ENCODE data around the gene SPAAR. TPM values are rescaled to one million over a fixed set of nuclear protein-coding genes. Genes with fewer than 3 reads are reported as not detected.
"Not testable (repeated sequence)": the region's sequence is repeated elsewhere in the genome, so short reads cannot be mapped to it uniquely, and the experiment has no call there.

Gene SPAAR
- total and polyA plus RNA-seq, 7 donors, result 0.82 to 5.5 (median 2.5) TPM; not detected in 2

DNA sequence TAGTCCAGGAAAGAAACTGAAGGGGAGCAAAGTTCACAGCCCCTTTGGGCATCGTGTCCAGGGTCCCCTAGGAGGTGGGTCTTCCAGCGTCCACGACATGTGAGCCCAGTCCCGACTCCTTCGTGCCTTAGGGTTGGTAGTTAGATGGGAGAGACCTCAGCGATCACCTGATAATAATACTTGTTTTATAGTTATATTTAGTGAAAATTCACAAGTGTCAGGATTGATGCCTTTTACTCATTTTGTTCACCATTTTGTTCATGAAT, 20.1 kb downstream of the SPAAR start:
- Histone ChIP-seq H3K36me3 (no peaks in the 10 kb centered on the region), H3K27me3 (no peaks in the 10 kb centered on the region), H3K4me3 (no peak overlapping the region), H3K9me3 (no peaks in the 10 kb centered on the region), H3K4me1 (peaks cover 0 to 6% (median 4%) of the 10 kb centered on the region in 4 donors), H3K27ac (no peak overlapping the region)
- 80 to 88% methylated on average over 6 of the region's 6 CpGs for WGBS, 2 donors
- DNase-seq, result no peak
- TF ChIP-seq POLR2AphosphoS5 (IDR thresholded peaks at IDR 0.05), result no peak
- TF ChIP-seq, protein P1, sequence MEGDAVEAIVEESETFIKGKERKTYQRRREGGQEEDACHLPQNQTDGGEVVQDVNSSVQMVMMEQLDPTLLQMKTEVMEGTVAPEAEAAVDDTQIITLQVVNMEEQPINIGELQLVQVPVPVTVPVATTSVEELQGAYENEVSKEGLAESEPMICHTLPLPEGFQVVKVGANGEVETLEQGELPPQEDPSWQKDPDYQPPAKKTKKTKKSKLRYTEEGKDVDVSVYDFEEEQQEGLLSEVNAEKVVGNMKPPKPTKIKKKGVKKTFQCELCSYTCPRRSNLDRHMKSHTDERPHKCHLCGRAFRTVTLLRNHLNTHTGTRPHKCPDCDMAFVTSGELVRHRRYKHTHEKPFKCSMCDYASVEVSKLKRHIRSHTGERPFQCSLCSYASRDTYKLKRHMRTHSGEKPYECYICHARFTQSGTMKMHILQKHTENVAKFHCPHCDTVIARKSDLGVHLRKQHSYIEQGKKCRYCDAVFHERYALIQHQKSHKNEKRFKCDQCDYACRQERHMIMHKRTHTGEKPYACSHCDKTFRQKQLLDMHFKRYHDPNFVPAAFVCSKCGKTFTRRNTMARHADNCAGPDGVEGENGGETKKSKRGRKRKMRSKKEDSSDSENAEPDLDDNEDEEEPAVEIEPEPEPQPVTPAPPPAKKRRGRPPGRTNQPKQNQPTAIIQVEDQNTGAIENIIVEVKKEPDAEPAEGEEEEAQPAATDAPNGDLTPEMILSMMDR (IDR thresholded peaks at IDR 0.05), result no peak
- TF ChIP-seq POLR2A (IDR thresholded peaks at IDR 0.05), result no peak
- no peak for TF ChIP-seq EP300 (IDR thresholded peaks at IDR 0.05)
- intact Hi-C loops (cut with DNase I), result no loop called here

DNA sequence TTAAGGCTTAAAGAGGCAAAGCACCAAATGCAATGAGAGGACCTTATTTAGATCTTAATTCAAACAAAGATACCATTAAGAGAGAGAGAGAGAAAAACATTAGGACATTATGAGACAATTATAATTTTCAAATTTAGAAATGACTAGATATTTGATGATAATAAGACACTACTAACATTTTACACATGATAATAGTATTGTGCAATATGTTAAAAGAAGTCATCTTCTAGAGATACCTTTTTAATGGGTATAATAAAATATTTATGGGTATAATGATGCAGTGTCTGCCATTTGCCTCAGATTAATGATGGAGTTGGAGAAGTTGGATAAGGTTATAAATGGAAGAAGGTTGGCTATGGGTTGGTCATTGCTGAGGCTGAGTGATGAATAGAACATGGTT, 21.2 kb downstream of the SPAAR start:
- Histone ChIP-seq H3K4me1 (peaks cover 0 to 2% (median 0%) of the 10 kb centered on the region in 4 donors), H3K4me3 (no peak overlapping the region), H3K9me3 (no peaks in the 10 kb centered on the region), H3K36me3 (no peaks in the 10 kb centered on the region), H3K27ac (no peak overlapping the region), H3K27me3 (no peaks in the 10 kb centered on the region)
- TF ChIP-seq, protein P1 (IDR thresholded peaks at IDR 0.05), result no peak
- intact Hi-C loops (cut with DNase I), result no loop called here
- DNase-seq, result no peak

DNA sequence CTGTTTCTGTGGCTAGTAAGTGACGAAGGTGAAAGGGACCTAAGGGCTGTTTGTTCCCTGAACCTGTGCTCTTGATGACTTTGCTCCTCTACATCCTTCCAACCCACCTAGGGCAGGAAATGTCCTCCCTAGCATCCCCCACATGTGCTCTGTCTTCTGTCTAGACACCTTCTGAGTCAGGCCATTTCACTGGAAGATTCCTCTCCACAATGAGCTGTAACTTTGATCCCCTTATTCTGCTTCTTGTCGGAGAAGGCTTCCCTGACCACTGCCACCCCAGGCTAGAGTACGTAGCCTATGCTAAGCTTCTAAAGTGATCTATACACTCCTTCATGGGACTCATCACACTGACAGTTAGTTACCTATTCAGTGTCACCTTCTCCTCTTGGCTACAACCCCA, 21.7 kb downstream of the SPAAR start:
- intact Hi-C loops (cut with DNase I), result no loop called here
- 95% methylated on average over 3 of the region's 3 CpGs for WGBS, 2 donors
- Histone ChIP-seq H3K27me3 (no peaks in the 10 kb centered on the region), H3K4me1 (peaks cover 0 to 7% (median 1%) of the 10 kb centered on the region in 4 donors), H3K27ac (no peak overlapping the region), H3K36me3 (no peaks in the 10 kb centered on the region), H3K9me3 (no peaks in the 10 kb centered on the region), H3K4me3 (no peak overlapping the region)
- DNase-seq, result no peak
- TF ChIP-seq, protein P1 (IDR thresholded peaks at IDR 0.05), result no peak
- TF ChIP-seq POLR2AphosphoS5 (IDR thresholded peaks at IDR 0.05) (no peak), POLR2A (IDR thresholded peaks at IDR 0.05) (no peak), EP300 (IDR thresholded peaks at IDR 0.05) (no peak)

DNA sequence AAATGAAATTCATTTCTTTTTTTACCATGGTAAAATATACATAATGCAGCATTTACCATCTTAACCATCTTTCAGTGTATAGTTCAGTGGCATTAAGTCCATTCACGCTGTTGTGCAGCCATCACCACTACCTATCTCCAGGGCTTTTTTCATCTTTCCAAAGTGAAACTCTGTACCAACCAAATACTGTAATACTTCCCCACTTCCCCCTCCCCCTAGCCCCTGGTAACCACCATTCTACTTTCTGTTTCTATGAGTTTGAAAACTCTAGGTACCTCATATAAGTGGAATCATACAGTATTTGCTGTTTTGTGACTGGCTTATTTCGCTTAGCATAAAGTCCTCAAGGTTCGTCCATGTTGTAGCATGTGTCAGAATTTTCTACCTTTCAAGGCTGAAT, 23.4 kb downstream of the SPAAR start:
- peaks cover 0 to 13% (median 3%) of the 10 kb centered on the region in 4 donors for H3K4me1 ChIP-seq
- H3K27me3 ChIP-seq, result no peaks in the 10 kb centered on the region
- H3K36me3 ChIP-seq, result no peaks in the 10 kb centered on the region
- TF ChIP-seq POLR2AphosphoS5 (IDR thresholded peaks at IDR 0.05), result no peak
- TF ChIP-seq, protein P1 (IDR thresholded peaks at IDR 0.05), result no peak
- no peak for TF ChIP-seq POLR2A (IDR thresholded peaks at IDR 0.05)
- TF ChIP-seq EP300 (IDR thresholded peaks at IDR 0.05), result no peak
- intact Hi-C loops (cut with DNase I), result no loop called here
- no peak overlapping the region for H3K27ac ChIP-seq
- no peak for DNase-seq
- H3K9me3 ChIP-seq, result no peaks in the 10 kb centered on the region
- 77 to 91% methylated on average over 3 of the region's 3 CpGs for WGBS, 2 donors
- no peak overlapping the region for H3K4me3 ChIP-seq

DNA sequence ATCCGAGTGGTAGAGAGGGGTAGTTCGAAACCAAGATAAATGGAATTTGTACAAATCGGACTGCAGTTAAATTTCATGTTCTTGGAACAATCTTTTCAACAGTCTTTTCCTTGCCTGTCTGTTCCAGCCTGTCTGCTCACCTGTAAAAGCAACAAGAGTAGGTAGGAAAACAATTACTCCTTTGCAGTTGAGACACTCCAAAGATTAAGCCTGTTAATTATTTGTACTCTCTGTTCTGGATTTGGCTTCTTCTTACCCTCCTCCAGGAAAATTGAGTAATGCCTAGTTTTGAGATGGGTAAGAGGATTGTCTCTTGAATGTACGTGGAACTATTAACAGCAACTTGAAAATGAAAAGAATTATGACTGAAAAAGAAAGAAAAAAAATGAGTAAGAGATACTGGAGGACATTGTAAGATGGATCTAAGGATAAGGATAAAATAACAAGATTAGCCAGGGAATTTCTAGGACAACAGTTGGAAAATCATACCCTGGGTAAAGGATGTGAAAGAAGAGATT, 24.3 kb downstream of the SPAAR start:
- no peak overlapping the region for H3K27ac ChIP-seq
- TF ChIP-seq, protein P1 (IDR thresholded peaks at IDR 0.05), result no peak
- TF ChIP-seq POLR2AphosphoS5 (IDR thresholded peaks at IDR 0.05) (no peak), EP300 (IDR thresholded peaks at IDR 0.05) (no peak), POLR2A (IDR thresholded peaks at IDR 0.05) (no peak)
- H3K27me3 ChIP-seq, result no peaks in the 10 kb centered on the region
- H3K4me3 ChIP-seq, result no peak overlapping the region
- no peak for DNase-seq
- H3K36me3 ChIP-seq, result no peaks in the 10 kb centered on the region
- H3K4me1 ChIP-seq, result peaks cover 0 to 13% (median 3%) of the 10 kb centered on the region in 4 donors
- 88 to 89% methylated on average over 4 of the region's 4 CpGs for WGBS, 2 donors
- intact Hi-C loops (cut with DNase I), result no loop called here
- no peaks in the 10 kb centered on the region for H3K9me3 ChIP-seq

DNA sequence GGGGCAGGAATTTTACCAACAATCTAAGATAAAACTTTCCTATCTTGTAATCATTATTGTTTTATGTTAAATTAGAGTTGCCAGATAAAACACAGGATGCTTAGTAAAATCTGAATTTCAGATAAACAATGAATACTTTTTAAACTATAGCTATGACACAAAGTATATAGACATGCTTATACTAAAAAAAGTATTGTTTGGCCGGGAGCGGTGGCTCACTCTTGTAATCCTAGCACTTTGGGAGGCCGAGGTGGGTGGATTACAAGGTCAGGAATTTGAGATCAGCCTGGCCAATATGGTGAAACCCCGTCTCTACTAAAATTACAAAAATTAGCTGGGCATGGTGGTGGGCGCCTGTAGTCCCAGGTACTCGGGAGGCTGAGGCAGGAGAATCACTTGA, 24.8 kb downstream of the SPAAR start:
- WGBS, 2 donors, result 94 to 96% methylated on average over 6 of the region's 6 CpGs
- intact Hi-C loops (cut with DNase I); H3K27me3 ChIP-seq; H3K27ac ChIP-seq; H3K9me3 ChIP-seq; H3K36me3 ChIP-seq; H3K4me3 ChIP-seq; DNase-seq: not testable (repeated sequence)
- H3K4me1 ChIP-seq, result peaks cover 0 to 13% (median 3%) of the 10 kb centered on the region in 4 donors
